SJSA1 (cell line): Measurements from ENCODE around the gene TCP11. TPM values are rescaled to one million over a fixed set of nuclear protein-coding genes. Genes with fewer than 3 reads are reported as not detected.
A peak's percentile ranks its signal among the peaks of the same experiment; 100 is the strongest.

Source experiments
- DNase-seq, 2 experiments: peaks; one replicate each; pipeline ENCODE4 v3.0.0-alpha.2; 2015 to 2020; ENCODE audit warnings: low spot score in 2 of 2, low read depth in 1 of 2
- H3K27ac ChIP-seq: fragments of 250-450 bp; sonication (Bioruptor Pico); 2 replicates; pipeline ENCODE4 v1.5.1; 2020; ENCODE audit warnings: mild to moderate bottlenecking, moderate library complexity
- H3K27me3 ChIP-seq: fragments of 250-450 bp; sonication (Bioruptor Pico); replicated peaks from 2 replicates; pipeline ENCODE4 v1.5.1; 2020; ENCODE audit warnings: mild to moderate bottlenecking, moderate library complexity
- H3K36me3 ChIP-seq: fragments of 250-450 bp; sonication (Bioruptor Pico); 2 replicates; pipeline ENCODE4 v1.5.1; 2020; ENCODE audit warnings: mild to moderate bottlenecking
- H3K4me1 ChIP-seq: fragments of 250-450 bp; sonication (Bioruptor Pico); replicated peaks from 2 replicates; pipeline ENCODE4 v1.6.1; 2021; ENCODE audit warnings: mild to moderate bottlenecking
- H3K4me3 ChIP-seq: fragments of 250-450 bp; sonication (Bioruptor Pico); 2 replicates; pipeline ENCODE4 v1.5.1; 2020; ENCODE audit warnings: mild to moderate bottlenecking
- H3K9me3 ChIP-seq: fragments of 250-450 bp; sonication (Bioruptor Pico); replicated peaks from 2 replicates; pipeline ENCODE4 v1.5.1; 2020; ENCODE audit warnings: mild to moderate bottlenecking
- total RNA-seq: library from RNA; depleted of rRNA; stranded (reverse); fragments of >200 nt; shearing (Covaris generic); gene quantifications from 2 replicates; pipeline ENCODE4 v1.2.3, GENCODE V29; 2014

The TCP11 gene
- total RNA-seq, 1 experiment from 2014 or later, result 1.6 TPM

DNA sequence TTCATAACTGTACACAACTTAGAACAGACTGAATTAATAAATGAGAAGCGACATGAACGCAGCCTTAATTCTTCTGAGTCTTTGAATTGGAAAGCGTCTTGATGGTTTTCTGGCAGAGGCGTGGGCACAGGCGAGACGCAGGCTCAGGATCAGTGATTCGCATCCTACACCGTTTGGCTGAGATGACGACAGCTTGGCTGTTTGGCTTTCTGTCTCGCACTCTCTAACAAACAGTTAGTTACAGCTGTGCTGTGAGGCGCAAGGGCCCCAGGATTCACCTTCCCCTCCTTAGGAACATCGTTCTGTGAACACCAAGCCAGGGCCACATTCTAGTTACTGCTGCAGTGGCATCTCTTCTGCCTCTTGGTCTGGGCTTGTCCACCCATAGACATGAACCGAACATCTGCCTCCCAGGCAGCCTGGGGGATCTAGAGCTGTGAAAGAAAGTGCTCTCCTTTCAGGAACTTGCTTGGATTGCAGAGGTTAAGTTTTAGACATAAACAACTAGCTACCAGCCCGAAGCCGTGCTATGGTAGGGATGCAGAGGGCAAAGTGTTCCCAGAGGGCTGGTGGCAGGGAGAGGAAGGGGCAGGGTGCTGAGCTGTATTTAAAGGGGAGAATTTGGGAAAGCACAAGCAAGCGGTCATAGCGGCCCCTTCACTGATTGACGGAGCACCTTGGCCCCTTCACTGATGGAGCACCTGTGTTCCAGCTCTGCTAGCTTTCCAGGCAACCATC, 49.6 kb downstream of the TCP11 start:
- Histone ChIP-seq H3K9me3 (no peaks in the 10 kb centered on the region), H3K27me3 (no peaks in the 10 kb centered on the region), H3K36me3 (no peaks in the 10 kb centered on the region; the same call in 1 of the 2 replicates), H3K4me1 (peaks cover 55% of the 10 kb centered on the region), H3K4me3 (no peak overlapping the region), H3K27ac (no peak overlapping the region; the same call in 1 of the 2 replicates)
- peak in 1 of 2 experiments; percentile 28 for DNase-seq

DNA sequence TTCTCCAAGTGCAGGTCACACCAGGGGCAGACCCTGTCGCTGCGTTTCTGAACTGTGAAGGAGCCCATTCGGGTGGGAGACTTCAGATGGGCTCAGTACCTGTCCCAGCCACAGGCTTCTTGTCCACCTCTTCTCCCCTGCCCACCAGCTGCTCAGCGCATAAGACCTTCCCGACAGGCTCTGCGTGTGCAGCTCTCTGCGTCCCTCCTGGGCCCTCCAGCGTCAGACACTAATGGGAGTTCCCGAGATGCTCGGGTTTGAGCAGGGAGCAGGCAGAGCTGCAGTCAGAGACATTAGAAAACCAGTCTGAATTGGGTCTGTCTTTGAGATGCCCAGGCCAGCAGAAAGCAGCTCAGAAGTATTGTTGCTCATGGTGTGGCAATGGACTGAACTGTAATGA, 50.4 kb downstream of the TCP11 start:
- H3K4me1 ChIP-seq, result peaks cover 47% of the 10 kb centered on the region
- DNase-seq, result no peak
- no peak overlapping the region for H3K4me3 ChIP-seq
- H3K9me3 ChIP-seq, result no peaks in the 10 kb centered on the region
- H3K36me3 ChIP-seq, result no peaks in the 10 kb centered on the region; the same call in 1 of the 2 replicates
- H3K27ac ChIP-seq, result no peak overlapping the region
- no peaks in the 10 kb centered on the region for H3K27me3 ChIP-seq

DNA sequence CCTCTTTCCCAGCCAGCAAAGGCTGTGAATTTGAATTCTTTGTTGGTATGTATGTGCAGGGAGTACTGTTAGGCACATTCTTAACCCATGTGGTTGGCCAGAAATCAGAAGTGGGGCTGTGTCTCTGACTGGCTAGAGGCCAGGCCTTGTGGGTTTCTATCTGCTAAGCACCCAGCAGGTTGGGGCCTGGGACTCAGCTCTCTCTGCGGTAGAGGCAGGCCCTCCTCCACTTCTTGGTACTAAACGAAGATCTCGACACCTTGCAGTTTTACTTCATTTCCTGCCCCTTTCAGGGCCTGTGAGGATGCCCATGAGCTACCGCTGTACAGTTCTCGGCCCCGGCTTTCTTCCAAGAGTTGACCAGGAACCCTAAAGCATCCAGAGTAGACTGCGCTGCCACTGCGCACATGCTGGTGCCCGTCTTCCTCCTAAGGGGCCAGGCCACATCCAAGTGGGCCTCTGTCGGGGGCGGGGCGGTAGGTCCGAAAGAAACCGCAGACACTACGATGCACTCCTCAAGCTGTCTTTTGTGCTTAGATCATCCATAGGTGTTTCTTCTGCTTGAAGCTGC, 51.1 kb downstream of the TCP11 start:
- peaks cover under 1% of the 10 kb centered on the region; the same call in 1 of the 2 replicates for H3K36me3 ChIP-seq
- H3K4me1 ChIP-seq, result peaks cover 46% of the 10 kb centered on the region
- H3K9me3 ChIP-seq, result no peaks in the 10 kb centered on the region
- no peaks in the 10 kb centered on the region for H3K27me3 ChIP-seq
- peak; percentile 32 to 52 for DNase-seq
- no peak overlapping the region for H3K4me3 ChIP-seq
- no peak overlapping the region for H3K27ac ChIP-seq

DNA sequence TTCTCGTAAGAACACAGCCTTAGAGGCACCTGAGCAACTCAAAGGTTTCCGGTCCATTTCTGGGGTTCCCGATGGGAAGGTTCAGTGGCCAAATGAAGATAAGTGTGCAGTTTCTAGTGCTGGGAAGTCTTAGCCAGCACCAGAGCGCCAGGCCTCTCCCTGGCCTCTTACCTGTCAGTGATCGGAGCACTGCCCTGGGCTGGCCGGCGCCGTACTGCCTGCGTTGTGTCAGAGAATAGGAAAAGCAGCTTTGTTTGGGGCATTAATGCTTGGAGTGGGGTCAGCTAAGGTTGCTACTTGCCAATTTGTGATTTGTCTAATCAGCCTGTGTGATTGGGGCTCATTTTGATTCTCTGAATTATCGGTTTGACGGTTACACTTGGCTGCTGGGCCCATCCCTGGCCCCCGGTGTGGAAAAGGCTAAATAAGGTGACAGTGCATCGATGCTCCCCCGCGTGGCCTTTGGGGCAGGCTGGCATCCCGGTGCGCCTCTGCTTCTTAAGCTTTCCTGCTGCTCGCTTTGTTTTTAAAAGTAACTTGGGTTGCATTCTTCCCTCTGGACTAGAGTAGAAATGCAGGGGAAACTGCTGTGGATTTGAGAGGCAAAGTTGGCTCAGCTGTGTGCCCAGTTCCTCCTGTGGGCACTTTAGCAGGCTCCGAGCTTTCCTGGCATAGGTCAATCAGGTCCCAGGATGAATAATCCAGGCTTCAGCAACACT, 51.8 kb downstream of the TCP11 start:
- Histone ChIP-seq H3K9me3 (no peaks in the 10 kb centered on the region), H3K36me3 (peaks cover 4% of the 10 kb centered on the region; the same call in 1 of the 2 replicates), H3K4me3 (no peak overlapping the region), H3K4me1 (peaks cover 46% of the 10 kb centered on the region), H3K27me3 (no peaks in the 10 kb centered on the region), H3K27ac (no peak overlapping the region)
- no peak for DNase-seq

DNA sequence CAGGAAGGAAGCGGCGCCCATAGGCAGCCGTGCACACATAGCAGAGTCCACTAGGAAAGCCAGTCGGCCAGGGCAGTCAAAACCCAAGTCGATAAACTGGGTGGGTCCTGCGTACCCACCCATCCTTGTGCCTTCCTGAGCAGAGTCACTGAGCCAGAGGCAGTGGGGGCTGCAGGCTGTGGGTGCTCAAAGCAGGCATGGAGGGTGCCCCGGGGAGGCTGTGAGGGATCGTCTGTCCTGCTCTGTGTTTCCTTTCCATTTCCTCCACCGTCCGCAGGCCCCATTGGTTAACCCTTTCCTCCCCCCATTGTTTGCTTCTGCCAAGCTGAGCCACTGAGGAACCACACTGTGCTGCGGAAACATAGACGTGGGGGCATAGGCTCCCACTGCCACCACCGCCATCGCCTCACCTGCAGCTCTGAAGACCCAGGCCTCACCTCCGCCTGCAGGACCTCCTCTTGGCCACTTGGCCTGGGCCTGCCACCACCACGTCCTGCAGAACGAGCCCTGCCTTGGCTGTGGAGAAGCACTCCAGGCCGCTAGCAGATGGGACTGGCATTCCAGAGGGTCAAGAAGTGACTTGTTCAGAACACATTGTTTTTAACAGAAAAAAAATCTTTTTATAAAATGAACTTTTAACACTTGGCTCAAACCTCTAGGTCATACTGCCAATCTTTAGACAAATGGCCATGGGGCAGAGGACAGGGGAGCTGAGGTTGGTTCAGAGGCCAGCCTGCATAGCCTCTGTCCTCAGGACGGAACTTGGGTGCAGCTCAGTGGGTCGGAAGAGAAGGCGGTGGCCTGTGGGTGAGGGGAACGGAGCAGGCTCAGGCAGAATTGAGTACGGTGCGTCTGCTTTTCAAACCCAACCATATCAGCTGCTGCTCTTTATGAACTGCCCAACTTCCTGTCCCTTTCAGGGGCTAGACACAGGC, 52.6 kb downstream of the TCP11 start:
- H3K36me3 ChIP-seq, result peaks cover 4% of the 10 kb centered on the region; the same call in 1 of the 2 replicates
- no peaks in the 10 kb centered on the region for H3K27me3 ChIP-seq
- no peak overlapping the region for H3K4me3 ChIP-seq
- H3K27ac ChIP-seq, result no peak overlapping the region
- peaks cover 41% of the 10 kb centered on the region for H3K4me1 ChIP-seq
- no peak for DNase-seq
- H3K9me3 ChIP-seq, result no peaks in the 10 kb centered on the region

DNA sequence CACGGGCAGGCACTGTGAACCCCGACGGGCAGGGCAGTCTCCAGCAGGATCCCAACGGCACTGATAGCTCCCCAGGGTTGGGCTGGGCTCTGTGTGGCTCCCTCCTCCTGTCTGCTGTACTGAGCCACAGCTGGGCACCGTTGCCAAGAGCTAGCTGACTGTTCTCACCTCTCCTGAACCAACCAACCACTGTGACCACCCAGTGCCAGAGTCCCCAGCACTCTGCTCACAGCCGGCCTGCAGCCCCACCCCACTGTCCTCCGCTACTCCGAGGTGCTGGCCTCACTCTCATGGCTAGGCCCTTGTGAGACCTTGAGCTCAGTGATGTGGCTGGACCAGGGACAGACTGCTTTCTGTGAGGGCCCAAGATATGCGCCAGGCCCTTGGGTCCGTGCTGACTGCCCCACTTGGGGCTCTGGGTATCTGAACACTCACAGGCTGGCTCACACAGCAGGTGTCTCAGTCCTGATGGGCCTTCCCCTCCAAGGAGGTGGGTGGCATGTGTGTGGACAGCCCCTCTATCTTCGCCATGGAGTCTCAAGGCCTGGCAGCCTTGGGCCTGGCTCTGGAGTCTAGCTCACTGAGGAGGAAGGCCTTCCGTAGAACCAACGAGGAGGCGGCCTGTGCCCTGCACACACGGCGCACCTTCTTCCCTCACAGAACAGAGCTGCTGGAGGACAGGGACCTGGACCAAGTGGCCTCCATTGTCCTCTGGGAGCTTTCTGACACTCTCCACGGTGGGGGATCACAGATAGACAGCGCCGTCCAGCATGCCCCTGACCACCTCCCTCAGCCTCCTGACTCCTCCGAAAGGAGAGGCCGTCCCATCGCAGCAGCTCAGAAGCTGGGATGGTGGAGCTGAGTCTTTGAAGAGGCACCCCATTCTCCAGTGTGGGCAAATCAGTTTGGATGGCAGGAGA, 53.5 kb downstream of the TCP11 start:
- Histone ChIP-seq H3K9me3 (no peaks in the 10 kb centered on the region), H3K27me3 (no peaks in the 10 kb centered on the region), H3K4me1 (peaks cover 31% of the 10 kb centered on the region), H3K36me3 (peaks cover 4% of the 10 kb centered on the region; the same call in 1 of the 2 replicates), H3K27ac (no peak overlapping the region), H3K4me3 (no peak overlapping the region)
- DNase-seq, result no peak

DNA sequence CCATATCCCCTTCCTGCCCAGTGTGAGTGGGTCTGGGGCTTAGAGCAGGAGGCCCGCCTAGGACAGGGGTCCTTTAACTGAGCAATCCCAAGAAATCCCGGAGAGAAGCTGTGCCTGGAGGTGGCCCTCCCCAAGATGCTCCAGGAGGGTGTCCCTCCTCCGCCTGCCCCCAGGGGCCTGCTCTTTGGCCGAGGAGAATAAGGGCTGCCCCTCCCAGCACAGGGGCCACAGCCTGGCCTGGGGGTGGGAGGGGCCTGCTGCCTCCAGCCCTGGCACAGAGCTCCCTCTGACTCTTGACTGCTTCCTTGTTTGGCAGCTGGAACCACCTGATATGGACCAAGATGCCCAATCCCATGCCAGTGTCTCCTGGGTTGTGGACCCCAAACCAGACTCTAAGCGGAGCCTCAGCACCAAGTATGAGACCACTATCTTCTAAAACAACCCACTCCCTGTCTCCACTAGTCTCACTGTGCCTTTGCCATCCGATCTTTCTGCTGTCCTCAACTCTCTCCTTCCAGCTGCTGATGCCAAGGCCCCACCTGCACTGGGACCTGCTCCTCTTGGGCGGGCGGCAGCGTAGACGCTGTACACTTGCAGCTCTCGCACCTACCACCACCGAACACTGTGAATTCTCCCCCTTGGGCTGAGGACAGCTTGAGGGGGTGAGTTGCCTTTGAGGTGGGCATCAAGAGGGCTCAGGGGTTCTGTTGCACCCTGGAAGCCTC, 54.3 kb downstream of the TCP11 start:
- H3K4me1 ChIP-seq, result peaks cover 23% of the 10 kb centered on the region
- H3K27ac ChIP-seq, result no peak overlapping the region
- H3K4me3 ChIP-seq, result no peak overlapping the region
- H3K27me3 ChIP-seq, result no peaks in the 10 kb centered on the region
- no peaks in the 10 kb centered on the region for H3K9me3 ChIP-seq
- peak in 1 of 2 experiments; percentile 41 for DNase-seq
- peaks cover 4% of the 10 kb centered on the region; the same call in 1 of the 2 replicates for H3K36me3 ChIP-seq

DNA sequence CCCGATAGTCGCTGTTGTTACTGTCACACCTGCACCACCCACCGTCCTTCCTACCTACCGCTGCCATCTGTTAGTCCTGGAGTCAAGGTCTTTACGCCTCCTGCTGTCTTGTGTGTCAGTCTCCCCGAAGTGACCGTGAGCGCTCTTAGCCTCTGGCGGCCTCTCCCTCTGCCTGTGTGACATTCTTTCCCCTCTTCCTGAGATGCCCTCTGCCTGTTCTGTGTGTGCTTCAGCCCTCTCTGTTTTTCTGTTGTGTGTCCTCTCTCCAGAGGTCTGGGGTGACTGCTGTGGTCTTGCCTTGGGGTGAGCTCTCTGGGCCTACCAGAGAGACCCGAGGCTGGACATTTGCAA, 54.9 kb downstream of the TCP11 start:
- Histone ChIP-seq H3K4me1 (peaks cover 18% of the 10 kb centered on the region), H3K4me3 (no peak overlapping the region), H3K27ac (no peak overlapping the region), H3K36me3 (peaks cover 4% of the 10 kb centered on the region; the same call in 1 of the 2 replicates), H3K9me3 (no peaks in the 10 kb centered on the region), H3K27me3 (no peaks in the 10 kb centered on the region)
- peak in 1 of 2 experiments; percentile 33 for DNase-seq

DNA sequence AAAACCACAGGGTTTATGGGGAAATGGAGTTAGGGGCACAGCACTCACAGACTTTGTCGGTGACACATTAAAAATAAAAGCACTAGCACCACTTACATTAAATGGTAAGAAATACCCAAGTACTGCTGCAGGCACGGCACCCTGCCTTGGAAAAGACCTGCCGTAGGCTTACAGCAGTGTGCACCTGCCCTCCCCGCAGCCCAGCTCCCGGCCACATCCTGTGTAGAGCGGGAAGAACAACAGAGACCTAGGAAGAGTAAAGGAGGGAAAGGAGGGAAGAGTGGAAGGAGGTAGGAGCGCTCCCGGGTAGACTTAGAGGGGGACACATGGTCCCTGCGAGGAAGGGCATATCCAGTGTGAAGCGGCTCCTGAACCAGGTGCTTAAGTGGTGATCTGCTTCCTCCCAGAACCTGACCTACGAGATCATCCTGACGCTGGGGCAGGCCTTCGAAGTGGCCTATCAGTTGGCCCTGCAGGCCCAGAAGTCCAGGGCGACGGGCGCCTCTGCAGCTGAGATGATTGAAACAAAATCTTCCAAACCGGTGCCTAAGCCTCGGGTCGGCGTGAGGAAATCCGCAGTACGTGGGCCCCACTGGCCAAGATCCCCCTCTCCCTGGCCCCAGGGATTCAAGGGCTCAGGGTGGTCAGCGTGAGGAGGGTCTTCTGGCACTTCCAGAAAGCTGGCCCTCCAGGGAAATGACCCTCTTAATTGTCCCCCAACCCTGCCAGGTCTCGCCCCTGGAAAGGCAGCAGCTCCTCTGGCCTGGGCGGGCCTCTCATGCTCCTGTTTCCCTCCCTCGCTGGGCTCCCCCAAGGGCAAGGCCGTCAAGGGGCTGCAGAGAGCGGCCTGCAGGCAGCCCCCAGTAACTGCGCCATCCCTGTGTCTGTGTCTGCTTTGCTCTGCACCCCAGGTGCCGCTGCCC, 55.5 kb downstream of the TCP11 start:
- Histone ChIP-seq H3K27me3 (no peaks in the 10 kb centered on the region), H3K9me3 (no peaks in the 10 kb centered on the region), H3K27ac (no peak overlapping the region), H3K36me3 (peaks cover 4% of the 10 kb centered on the region; the same call in 1 of the 2 replicates), H3K4me1 (peaks cover 11% of the 10 kb centered on the region), H3K4me3 (no peak overlapping the region)
- DNase-seq, result peak in 1 of 2 experiments; percentile 31

DNA sequence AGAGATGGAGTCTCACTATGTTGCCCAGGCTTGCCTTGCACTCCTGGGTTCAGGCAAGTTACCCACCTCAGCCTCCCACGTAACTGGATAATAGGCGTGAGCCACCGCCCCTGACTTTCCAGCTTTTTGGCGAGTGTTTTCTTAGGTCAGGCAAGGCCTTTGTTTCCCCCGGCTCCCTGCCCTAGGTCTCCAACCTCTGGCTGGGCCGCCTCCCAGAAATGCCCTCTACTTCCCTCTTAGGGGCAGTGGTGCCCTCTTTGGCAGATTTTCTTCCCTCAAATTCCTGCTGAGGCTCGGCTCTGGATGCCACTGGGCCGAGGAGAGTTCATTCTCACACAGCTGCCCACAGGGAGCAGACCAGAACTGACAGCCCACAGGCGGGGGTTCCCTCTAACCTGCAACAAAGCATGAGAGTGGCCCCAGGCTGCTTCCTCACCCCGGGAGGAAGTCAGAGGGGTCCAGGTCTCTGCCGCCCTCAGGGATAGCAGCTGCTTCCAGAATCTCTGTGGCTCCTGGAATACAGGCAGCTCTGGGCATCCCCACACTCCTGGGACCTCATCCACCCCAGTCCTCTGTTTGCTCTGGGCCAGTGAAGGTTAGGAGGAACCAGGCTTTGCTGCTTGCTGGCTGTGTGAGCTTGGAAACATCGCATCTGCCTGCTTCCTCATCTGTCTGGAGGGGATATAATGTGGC, 56.5 kb downstream of the TCP11 start:
- Histone ChIP-seq H3K27ac (no peak overlapping the region), H3K27me3 (no peaks in the 10 kb centered on the region), H3K9me3 (no peaks in the 10 kb centered on the region), H3K4me1 (peaks cover 5% of the 10 kb centered on the region), H3K36me3 (peaks cover 12% of the 10 kb centered on the region; the same call in 1 of the 2 replicates), H3K4me3 (no peak overlapping the region)
- DNase-seq, result peak in 1 of 2 experiments; percentile 37

DNA sequence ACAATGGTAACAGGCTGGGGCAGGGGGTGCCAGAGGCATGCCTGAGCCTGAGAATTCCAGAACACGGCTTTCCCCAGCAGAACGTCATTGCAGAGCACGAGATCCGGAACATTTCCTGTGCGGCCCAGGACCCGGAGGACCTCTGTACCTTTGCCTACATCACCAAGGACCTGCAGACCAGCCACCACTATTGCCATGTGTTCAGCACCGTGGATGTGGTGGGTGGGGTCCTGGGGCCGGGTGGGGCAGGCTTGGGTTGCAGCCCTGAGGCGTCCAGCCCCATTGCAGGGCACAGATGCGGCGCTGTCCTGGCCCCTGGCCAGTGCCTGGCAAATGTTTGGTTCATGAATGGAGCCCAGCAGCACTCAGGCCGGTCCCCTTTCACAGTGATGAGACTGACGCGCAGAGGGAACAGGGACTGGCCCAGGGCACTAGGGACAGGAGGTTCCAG, 57.1 kb downstream of the TCP11 start:
- Histone ChIP-seq H3K4me1 (no peaks in the 10 kb centered on the region), H3K27me3 (no peaks in the 10 kb centered on the region), H3K9me3 (no peaks in the 10 kb centered on the region), H3K4me3 (no peak overlapping the region), H3K36me3 (peaks cover 15% of the 10 kb centered on the region; the same call in 1 of the 2 replicates), H3K27ac (no peak overlapping the region)
- peak in 1 of 2 experiments; percentile 36 for DNase-seq
